Stimulated activated CD8-positive, alpha-beta memory T cell treated with anti-CD3 and anti-CD28 coated beads, Interleukin-12 subunit alpha, Interleukin-12 subunit beta, amount 100 ng/mL, for 4 hours (primary cell): ENCODE results near the gene GLB1L2.

Experiments used
- DNase-seq: peaks from one replicate; pipeline ENCODE4 v3.0.0-alpha.2; 2020; ENCODE audit warnings: low read depth

Gene GLB1L2

DNA sequence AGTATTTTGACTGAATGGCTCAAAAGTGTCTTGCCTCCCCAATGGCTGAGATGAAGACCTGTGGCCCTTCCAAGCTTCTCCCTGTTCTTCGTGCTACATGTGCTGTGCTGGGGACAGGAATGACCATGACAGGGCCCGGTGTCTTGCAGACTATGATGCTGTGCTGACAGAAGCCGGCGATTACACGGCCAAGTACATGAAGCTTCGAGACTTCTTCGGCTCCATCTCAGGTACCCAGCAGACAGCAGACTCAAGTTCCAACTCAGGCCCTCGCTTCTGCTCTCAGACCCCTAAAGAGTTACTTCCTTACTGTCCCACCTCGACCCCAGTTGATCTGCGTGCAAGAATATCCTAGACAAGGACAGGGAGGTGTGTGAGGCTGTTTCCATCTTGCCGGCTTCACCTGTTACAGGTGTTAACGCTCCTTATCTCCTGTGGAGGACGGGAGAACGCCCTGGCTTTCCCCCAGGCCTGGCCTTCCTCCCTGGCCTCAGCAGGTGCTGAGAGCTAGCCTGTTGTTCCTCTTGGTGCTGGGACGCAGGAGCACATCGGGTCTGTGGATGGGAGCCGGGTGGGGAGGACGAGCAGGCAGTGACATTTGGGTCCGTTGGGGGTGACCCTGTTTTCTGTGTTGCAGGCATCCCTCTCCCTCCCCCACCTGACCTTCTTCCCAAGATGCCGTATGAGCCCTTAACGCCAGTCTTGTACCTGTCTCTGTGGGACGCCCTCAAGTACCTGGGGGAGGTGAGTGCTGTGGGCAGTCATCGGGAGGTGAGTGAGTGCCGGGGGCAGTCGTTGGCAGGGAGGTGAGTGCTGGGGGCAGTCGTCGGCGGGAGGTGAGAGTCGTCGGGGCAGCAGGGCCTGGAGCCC, 38.1 kb downstream of the GLB1L2 start:
- DNase-seq, result no peak

DNA sequence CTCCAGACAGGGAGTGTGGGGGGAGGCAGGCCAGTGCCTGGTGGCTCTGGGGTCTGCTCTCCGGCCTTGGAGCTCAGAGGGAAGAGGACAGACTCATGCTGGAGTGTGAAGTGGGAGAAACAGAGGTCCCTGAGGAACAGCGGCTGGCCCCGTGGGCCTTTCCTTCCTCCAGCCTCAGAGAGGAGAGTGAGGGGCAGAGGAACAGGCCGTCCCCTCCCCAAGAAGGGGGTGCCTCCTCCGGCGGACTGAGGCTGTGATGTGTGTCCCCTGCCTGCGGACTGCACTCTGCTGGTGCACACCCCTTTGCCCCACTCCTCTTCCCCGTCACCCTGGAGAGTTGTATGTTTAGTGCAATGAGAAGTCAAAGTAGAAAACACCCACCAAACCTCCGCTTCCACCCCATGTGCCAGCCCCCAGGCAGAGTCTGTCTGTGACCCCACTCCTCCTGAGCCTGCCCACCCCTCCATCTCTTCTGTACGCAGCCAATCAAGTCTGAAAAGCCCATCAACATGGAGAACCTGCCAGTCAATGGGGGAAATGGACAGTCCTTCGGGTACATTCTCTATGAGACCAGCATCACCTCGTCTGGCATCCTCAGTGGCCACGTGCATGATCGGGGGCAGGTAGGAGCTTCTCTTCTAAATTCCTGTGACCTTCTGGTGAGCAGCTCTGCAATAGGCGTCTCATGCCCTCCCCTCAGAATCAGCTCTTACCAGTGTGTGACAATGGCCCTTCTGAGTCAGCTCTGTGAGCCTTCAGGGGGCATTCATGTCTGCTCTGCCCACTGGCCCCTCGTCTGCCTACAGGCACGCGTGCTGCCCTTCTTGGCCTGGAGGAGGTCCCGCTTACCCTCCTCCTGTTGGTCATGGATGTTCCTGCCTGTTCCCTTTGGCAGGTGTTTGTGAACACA, 39.0 kb downstream of the GLB1L2 start:
- no peak for DNase-seq

DNA sequence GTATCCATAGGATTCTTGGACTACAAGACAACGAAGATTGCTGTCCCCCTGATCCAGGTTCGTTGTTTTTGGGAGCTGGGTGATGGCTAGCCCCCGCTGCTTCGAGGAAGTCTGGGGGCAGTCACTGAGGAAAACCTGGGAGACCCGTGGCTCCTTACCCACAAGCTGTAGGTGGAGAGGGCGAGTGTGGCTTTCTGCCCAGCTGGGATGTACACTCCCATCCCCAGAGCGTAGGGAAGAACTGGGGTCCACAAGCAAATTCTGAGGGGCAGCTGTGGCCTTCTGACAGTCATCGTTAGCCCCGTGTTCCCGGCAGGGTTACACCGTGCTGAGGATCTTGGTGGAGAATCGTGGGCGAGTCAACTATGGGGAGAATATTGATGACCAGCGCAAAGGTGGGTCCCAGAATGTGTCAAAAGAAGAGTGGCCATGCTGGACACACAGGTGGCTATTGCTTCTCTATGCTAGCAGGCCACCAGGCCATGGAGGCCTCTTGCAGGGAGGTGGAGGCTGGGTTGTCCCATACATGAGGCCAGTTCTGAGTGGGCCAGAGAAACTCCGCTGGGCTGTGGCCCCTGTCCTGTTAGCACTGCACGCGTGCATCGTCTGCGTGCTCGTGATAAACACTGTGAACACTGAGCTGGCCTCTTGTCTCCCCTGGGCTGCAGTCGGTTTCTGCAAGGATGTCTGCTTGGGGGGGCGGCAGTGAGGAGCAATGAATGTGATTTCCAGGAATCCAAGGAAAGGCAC, 39.8 kb downstream of the GLB1L2 start:
- DNase-seq, result no peak

DNA sequence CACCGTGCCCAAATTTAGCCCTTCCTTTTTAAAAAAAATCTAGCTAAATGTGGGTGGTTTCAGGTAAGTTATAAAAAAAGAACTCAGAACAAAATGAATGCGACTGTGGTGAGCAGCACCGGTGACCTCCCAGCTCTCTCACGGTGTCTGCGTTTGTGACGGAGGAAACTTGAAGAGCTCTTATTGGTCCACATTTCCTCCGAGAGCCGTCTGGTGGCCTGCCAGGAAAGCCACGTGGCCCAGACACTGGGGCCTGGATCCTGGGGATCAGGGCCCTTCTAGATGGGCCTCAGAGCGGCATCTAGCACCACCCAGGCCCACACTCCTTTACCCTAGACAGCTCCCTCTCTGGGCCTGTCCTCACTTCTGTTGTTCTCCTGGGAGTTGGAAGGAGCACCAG, 40.7 kb downstream of the GLB1L2 start:
- DNase-seq, result no peak

DNA sequence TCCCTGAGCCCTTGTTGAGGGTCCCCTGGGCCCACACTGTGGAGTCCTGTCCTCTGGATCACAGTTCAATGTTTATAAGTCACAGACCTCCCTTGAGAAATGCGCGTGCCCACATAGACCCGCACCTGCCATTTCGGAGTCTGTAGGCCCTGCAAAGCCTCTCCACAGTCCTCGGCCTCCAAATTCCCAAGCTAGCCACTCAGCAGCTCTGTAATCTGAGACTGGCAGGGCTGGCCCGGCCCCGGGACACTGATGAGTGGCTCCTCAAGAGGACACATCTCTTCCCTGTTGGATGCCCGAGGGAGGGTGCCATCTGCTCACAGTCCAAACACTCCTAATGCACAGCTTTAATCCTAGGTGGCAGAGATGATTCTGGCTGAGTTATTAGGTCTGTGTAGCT, 41.2 kb downstream of the GLB1L2 start:
- no peak for DNase-seq

DNA sequence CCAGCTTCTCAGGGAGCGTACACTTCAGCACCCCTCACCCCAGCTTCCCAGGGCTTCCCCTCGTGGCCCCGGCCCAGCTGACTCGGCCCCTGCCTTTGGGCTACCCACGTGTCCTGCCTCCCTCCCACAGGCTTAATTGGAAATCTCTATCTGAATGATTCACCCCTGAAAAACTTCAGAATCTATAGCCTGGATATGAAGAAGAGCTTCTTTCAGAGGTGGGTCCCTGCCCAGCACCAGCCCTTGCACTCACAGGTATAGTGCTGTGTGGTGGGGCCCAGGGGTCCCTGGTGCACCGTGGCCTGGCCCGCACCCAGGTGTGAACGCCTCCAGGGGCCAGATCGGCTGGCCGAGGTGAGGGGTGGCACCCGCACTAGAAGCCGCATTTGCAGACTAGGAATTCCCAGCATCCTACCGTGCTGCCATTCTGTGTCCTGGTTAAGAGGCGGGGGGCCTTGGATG, 41.8 kb downstream of the GLB1L2 start:
- no peak for DNase-seq

DNA sequence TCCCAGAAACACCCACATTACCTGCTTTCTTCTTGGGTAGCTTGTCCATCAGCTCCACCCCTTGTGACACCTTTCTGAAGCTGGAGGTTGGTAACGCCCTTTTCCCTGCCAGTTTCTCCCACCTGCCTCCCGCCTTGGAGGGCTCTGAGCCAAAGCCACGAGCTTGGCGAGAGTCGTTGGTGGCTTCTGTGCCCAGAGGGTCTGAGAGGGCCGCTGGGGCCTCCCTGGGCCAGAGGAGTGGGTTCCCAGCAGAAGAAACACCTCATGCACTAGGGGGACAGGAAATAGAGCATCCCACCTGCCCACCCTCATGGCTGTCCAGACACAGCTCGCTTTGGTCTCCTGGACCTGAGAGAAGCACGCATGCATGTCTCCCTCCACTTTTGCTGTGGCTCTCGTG, 42.4 kb downstream of the GLB1L2 start:
- no peak for DNase-seq

DNA sequence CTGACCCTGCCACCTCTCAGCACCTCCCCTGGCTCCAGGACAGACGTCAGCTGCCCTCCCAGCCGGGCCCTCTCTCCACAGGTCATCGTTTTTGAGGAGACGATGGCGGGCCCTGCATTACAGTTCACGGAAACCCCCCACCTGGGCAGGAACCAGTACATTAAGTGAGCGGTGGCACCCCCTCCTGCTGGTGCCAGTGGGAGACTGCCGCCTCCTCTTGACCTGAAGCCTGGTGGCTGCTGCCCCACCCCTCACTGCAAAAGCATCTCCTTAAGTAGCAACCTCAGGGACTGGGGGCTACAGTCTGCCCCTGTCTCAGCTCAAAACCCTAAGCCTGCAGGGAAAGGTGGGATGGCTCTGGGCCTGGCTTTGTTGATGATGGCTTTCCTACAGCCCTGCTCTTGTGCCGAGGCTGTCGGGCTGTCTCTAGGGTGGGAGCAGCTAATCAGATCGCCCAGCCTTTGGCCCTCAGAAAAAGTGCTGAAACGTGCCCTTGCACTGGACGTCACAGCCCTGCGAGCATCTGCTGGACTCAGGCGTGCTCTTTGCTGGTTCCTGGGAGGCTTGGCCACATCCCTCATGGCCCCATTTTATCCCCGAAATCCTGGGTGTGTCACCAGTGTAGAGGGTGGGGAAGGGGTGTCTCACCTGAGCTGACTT, 43.2 kb downstream of the GLB1L2 start:
- no peak for DNase-seq

DNA sequence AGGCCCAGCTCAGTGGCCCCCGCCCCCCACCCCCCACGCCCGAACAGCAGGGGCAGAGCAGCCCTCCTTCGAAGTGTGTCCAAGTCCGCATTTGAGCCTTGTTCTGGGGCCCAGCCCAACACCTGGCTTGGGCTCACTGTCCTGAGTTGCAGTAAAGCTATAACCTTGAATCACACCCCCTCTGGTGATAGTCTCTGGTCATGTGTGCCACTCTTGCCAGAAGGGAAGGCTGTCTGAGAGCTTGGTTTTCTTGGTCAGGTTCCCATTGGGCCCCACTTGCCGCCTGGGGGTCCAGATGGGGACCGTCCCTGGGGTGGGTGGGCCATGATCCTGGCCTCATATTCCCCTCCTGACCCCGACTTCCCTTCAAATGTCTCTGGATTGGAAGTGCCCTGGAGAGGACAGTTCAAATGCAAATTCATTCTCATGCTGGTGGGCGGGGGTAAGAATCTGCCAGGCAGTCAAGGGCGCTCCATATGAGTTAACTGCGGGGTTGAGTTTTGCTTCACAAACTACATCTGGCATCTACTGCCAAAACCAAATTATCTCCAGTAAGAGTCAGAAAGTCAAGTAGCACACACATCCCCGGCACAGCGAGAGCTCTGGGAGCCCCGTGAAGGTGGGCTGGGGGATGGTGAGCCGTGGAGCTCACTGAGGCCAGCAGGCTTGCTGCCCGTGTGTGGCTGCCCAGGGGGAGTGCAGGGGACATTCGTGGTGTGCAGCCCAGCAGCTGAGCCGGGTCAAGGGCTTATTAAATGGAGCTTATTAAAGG, 44.5 kb downstream of the GLB1L2 start:
- no peak for DNase-seq

DNA sequence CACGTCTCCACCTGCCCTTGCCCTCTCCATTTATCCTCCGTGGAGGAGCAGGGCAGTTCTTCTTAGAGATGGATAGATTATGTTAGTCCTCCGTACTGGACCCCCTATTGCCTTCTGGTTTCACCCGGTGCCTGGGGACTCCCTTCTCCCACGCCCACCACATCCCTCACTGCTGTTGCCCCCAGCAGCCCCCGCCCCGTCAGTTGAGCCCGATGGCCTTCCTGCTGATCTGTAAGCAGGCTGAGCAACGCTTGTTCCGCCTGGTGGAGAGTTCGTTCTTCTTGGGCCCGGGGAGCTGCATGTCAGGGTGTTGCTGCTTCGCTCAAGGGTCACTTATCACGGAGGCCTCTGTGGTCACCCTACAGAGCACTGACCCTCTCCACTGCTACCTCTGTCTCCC, 46.1 kb downstream of the GLB1L2 start:
- no peak for DNase-seq

DNA sequence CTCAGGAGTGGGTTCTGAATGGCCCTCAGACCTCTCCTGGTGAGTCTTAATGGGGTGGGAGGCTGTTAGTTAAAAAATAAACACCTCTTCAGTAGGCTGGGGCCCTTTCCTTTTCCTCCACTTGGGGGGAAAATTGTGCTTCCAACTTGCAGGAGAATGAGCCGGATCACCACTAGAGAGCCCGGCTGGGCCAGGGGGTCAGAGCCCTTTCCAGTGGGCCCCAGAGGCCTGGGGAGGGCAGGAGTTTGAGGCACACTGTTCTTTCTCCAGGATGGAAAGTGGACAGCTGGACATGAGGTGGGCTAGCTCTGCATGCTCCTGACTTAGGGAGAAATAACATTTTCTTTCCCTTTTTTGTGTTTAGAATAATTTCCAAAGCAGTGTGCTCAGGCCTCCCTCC, 47.5 kb downstream of the GLB1L2 start:
- DNase-seq, result no peak

DNA sequence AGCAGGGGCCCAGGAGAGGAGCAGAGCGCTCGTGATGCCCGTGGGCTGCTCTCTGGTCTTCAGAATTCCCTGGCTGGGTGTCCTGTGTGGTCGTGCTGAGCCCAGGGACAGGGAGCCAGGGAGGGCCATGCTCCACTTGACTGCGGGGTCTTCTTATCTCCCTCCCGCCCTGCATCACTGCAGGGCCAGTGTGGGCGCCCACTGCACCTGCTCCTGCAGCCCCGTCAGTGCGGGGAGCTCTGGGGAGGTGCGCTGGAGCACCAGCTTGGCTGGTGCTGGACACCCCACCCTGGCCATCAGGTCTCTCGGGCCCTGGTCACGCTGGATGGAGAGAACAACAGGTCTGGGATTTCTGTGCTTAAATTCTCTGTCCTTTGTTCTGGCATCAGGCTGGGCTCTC, 48.4 kb downstream of the GLB1L2 start:
- no peak for DNase-seq

DNA sequence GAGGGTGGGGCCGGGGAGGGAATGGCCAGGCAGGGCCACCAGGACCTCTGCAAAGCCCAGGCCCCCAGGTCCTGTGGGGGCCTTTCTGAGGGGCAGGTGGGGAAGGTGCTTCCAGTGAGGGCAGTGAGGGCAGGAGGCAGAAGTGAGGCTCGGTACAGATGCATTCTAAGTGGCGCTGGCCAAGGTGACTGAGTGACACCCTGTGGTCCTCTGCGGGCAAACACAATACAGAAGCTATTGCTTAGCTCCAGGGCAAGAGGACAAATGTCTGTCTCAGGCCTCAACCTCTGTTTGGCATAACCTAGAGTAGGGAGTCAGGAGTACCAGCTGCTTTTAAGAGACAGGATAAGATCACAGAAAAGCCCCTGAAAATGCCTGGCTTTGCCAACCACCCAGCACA, 49.0 kb downstream of the GLB1L2 start:
- DNase-seq, result no peak

DNA sequence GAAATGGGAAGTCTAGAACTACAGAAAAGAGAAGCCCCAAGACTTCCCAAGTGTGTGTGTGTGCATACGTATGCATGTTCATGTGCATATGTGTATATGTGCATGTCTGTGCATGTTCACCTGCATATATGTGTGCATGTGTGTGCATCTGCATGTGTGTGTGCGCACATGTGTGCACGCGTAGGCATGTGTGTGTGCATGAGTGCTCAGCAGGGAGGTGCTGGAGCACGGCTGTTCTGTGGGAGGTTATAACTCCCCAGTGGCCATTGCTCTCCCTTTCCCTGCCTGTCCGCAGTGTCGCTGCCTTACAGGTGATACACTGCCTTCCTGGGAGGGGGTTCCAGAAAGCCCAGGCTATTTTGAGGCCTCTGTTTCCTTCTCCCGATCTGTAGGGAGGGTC, 50.5 kb downstream of the GLB1L2 start:
- no peak for DNase-seq

DNA sequence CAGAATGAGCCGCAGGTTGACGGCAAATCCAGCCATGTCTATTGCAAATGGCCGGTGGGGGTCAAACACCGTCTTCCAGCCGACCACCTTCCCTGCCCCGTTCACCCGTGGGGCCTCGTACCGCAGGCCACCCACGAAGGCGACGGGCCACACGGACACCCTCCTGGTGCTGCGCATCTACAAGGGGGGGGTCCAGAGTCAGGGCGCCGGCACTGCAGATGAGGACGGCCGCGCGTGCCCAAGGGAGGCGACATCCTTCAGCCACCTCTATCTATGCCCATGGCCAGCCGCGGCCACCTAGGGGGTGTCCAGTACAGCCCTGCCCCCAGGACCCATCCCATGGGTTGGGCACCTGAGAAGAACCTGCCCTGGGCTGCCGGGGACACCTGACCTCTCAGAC, 51.0 kb downstream of the GLB1L2 start:
- DNase-seq, result no peak

DNA sequence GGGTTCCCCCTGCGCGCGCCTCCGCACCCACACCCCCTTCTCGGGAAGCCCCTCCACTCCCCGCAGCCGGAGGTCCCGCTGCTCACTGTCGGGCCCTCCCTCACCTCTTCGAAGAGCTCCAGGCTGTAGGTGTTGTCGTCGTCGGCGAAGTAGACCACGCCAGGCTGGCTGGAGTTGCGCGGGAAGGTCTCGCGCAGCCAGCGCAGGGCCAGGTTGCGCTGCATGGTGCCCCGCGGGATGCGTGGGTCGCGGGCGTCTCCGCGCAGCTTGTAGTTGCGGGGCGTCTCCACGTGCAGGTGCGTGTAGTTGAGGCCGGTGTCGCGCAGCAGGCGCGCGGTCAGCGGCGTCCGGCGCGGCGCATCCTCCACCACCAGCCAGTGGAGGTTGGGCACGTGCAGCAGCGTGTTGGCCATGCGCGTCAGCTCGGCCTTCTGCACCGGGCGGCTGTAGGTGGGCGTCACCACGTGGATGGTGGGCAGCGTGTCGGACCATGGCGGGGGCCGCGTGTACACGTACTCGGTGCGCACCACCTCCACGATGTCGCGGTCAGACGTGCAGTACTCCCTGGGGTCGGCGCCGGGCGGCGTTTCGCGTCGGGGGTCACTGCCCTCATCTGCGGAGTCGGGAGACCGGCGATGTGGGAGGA, 51.9 kb downstream of the GLB1L2 start:
- DNase-seq, result no peak

DNA sequence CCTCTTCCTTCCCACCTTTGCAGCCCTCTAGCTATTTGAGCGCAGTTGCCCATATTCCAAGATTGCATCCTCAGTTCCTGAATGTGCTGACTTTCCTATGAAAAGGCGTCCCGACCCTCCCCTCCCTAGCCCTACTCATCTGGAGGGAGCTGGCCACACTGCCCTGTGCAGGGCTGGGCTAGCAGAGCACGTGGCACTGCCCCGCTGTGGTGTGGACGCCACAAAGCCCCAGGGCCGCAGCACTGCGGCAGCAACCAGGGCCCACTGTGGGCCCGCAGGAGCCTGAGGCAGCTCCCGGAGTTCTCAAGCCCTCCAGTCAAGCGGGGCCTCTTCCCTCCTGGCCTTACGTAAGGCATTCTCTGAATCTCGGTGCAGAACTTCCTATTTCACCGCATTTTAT, 52.6 kb downstream of the GLB1L2 start:
- no peak for DNase-seq

DNA sequence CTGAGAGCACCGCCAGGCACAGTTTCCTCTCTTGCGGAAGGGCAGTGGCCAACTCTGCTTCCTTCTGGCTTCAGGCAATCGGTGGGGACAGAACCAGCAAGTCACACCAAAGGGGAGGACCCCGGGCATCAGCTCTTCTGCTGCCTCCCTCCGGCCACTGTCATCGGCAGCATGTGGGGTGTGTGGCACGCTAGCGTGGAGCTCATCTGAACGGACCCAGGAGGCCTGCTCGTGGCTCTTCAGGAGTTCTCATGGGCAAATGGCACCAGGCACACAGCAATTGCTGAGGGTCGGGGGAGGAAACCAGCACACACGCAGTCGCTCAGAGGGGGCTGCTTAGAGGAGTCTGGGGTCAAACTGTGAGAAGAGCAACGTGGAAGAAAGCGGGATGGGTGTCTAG, 53.4 kb downstream of the GLB1L2 start:
- no peak for DNase-seq

DNA sequence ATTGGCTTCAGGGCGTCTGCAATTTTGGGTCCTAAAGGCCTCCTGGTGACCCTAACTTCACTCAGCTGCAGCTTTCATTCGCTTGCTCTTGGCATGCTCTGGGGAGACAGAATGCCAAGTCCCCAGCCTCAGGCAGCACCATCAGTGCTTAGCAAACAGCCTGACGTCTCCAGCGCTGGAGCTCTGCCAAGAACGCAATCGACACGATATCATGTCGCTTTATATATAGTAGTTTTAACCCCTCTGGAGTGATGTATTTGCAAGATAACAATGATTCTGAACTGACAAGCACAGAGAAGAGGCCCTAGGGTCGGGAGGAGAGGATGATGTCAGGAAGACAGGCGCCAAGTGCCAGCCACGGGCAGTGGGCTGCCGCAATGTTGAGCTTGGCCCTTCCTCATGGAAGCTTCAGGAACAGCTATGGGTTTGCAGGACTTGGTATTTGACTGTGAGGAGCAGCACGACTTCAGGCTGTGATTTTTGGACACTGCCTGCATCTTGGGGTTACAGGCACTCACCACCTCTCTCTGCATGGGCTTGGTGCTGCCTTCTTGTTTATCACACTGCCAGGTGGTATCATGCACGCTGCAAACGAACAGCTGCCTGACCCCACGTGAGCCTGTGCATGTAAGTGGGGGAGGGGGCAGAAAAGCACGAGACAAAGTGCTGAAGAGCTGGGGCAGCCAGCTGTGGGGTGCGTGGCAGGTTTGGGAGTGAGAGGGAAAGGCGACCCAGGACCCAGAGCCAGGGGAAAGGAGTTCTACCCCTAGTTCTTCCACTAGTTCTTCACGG, 54.2 kb downstream of the GLB1L2 start:
- DNase-seq, result no peak

DNA sequence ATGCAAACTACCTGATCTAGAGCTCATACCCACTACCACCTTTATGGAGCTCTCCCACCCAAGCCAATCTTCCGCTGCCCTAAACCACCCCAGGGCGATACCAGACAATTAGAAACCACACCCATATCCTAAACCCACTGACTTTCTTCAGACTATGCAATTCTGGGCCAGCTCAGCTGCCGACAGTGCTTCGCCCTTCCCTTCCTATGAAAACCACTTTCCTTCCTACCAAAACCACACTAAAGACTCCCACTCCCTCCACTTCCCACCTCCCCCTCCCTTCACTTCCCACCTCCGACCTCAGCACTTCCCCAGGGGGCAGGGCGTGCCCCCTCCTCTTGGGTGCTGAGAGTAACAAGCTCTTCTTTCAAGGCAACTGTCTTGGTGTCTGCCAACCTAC, 55.2 kb downstream of the GLB1L2 start:
- DNase-seq, result no peak
